ENCODE data around the gene NTN4.

NTN4 gene

GRCh38 chr12:95740751-95741150 is 49.8 kb downstream of the NTN4 start:
- Histone ChIP-seq H3K27me3 (ENCODE audit: control insufficient read depth, low read length) (peaks cover 9% of the 10 kb centered on the region), H3K4me2 (ENCODE audit: low read length) (no peak overlapping the region), H3K4me1 (ENCODE audit: control insufficient read depth, low read length) (peaks cover 8% of the 10 kb centered on the region; the same call in 1 of the 2 replicates)

GRCh38 chr12:95739561-95740313 is 50.8 kb downstream of the NTN4 start:
- Histone ChIP-seq H3F3A (ENCODE audit: control insufficient read depth, insufficient read depth) (no peaks in the 10 kb centered on the region), H3K36me3 (ENCODE audit: control insufficient read depth, low read length) (no peaks in the 10 kb centered on the region), H3K27ac (ENCODE audit: low read depth, low read length) (no peak overlapping the region), H3K4me1 (ENCODE audit: control insufficient read depth, low read length) (peaks cover 8% of the 10 kb centered on the region; the same call in 1 of the 2 replicates), H4K20me1 (ENCODE audit: control insufficient read depth, insufficient read depth, low read depth, low read length) (no peaks in the 10 kb centered on the region), H3K4me3 (ENCODE audit: low read length) (no peak overlapping the region), H3K27me3 (ENCODE audit: control insufficient read depth, low read length) (peaks cover 4% of the 10 kb centered on the region), H3K9me2 (replicated peaks; ENCODE audit: control insufficient read depth, low read length) (no peaks in the 10 kb centered on the region), H3K79me2 (ENCODE audit: control insufficient read depth, low read length) (no peaks in the 10 kb centered on the region), H3K9me3 (ENCODE audit: control insufficient read depth, insufficient read depth, low read length) (no peaks in the 10 kb centered on the region), H3K4me2 (ENCODE audit: low read length) (no peak overlapping the region)
- TF ChIP-seq EZH2phosphoT487 (IDR thresholded peaks at IDR 0.05; ENCODE audit: borderline replicate concordance, low read length) (no peak), CTCF (IDR thresholded peaks at IDR 0.05; ENCODE audit: low read depth, low read length, poor library complexity, severe bottlenecking) (no peak)

More at GRCh38 chr12:95740751-95741150, 49.8 kb downstream of the NTN4 start:
- no peaks in the 10 kb centered on the region for H3K36me3 ChIP-seq (ENCODE audit: control insufficient read depth, low read length)
- H3K27ac ChIP-seq (ENCODE audit: low read depth, low read length) = no peak overlapping the region
- no peaks in the 10 kb centered on the region for H4K20me1 ChIP-seq (ENCODE audit: control insufficient read depth, insufficient read depth, low read depth, low read length)
- no peaks in the 10 kb centered on the region for H3K9me3 ChIP-seq (ENCODE audit: control insufficient read depth, insufficient read depth, low read length)
- TF ChIP-seq CTCF (IDR thresholded peaks at IDR 0.05; ENCODE audit: low read depth, low read length, poor library complexity, severe bottlenecking) (no peak), EZH2phosphoT487 (IDR thresholded peaks at IDR 0.05; ENCODE audit: borderline replicate concordance, low read length) (no peak)
- no peaks in the 10 kb centered on the region for H3F3A ChIP-seq (ENCODE audit: control insufficient read depth, insufficient read depth)
- no peaks in the 10 kb centered on the region for H3K9me2 ChIP-seq (replicated peaks; ENCODE audit: control insufficient read depth, low read length)
- H3K4me3 ChIP-seq (ENCODE audit: low read length) = no peak overlapping the region
- no peaks in the 10 kb centered on the region for H3K79me2 ChIP-seq (ENCODE audit: control insufficient read depth, low read length)

- TF ChIP-seq CTCF (IDR thresholded peaks at IDR 0.05; ENCODE audit: low read depth, low read length, poor library complexity, severe bottlenecking) = no peak
- no peak for TF ChIP-seq EZH2phosphoT487 (IDR thresholded peaks at IDR 0.05; ENCODE audit: borderline replicate concordance, low read length)
- Histone ChIP-seq H3K36me3 (ENCODE audit: control insufficient read depth, low read length) (no peaks in the 10 kb centered on the region), H4K20me1 (ENCODE audit: control insufficient read depth, insufficient read depth, low read depth, low read length) (no peaks in the 10 kb centered on the region), H3K9me3 (ENCODE audit: control insufficient read depth, insufficient read depth, low read length) (no peaks in the 10 kb centered on the region), H3K4me3 (ENCODE audit: low read length) (no peak overlapping the region), H3K9me2 (replicated peaks; ENCODE audit: control insufficient read depth, low read length) (no peaks in the 10 kb centered on the region), H3K4me2 (ENCODE audit: low read length) (no peak overlapping the region), H3K79me2 (ENCODE audit: control insufficient read depth, low read length) (no peaks in the 10 kb centered on the region), H3K27me3 (ENCODE audit: control insufficient read depth, low read length) (peaks cover 4% of the 10 kb centered on the region), H3K27ac (ENCODE audit: low read depth, low read length) (no peak overlapping the region), H3F3A (ENCODE audit: control insufficient read depth, insufficient read depth) (no peaks in the 10 kb centered on the region), H3K4me1 (ENCODE audit: control insufficient read depth, low read length) (peaks cover 8% of the 10 kb centered on the region; the same call in 1 of the 2 replicates)
Measured at GRCh38 chr12:95738024-95738611, 52.4 kb downstream of the NTN4 start.

Measured in DOHH2 (cell line).